HG03103 (cell line): ENCODE results near the gene PLCB1.
"Not testable (repeated sequence)": the region's sequence is repeated elsewhere in the genome, so short reads cannot be mapped to it uniquely, and the experiment has no call there.

Experiments
- ATAC-seq: cut with Tn5 transposase; IDR thresholded peaks from one replicate; pipeline ENCODE4 v1.9.1; 2021; ENCODE audit warnings: low read depth; ENCODE audit not compliant: unreplicated experiment

Gene PLCB1

GRCh38 chr20:8627340-8628004 is 495.4 kb downstream of the PLCB1 start:
- no peak for ATAC-seq

GRCh38 chr20:8631271-8631670 is 499.2 kb downstream of the PLCB1 start:
- no peak for ATAC-seq

- ATAC-seq, result no peak
Observed at GRCh38 chr20:8633366-8633765, 501.3 kb downstream of the PLCB1 start.

- no peak for ATAC-seq
Observed at GRCh38 chr20:8635048-8635572, 503.0 kb downstream of the PLCB1 start.

GRCh38 chr20:8635837-8636236 is 503.8 kb downstream of the PLCB1 start:
- ATAC-seq, result no peak

DNA sequence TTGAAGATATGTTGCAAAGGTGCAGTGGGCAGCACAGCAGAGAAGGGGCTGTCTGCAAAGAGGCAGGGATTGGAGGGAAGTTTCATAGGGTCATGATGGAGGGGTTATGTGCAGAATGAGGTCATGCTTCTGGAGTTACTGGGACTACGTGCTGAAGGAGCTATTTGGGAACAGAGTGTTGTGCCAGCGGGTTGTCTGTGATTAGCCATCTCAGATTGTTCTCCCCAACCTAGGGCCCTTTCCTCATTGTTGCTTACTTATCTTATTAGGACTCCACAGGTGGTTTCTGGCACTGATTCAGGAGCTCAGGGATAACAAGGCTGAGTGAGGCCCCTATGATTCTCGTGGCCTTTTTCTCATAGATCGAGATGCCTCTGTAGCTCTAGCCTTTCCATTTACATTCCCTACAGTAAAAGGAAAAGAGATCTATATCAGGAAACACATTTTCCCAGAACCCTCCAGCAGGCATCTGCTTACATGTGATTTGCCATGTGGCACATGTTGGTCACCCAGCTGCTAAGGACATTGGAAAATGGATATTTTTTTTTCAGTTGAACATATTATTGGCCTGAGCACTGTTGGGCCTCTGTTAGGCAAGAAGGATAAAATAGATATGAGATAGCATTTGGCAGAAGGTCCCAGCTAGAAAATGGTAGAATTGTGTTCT is 507.2 kb downstream of the PLCB1 start:
- no peak for ATAC-seq

GRCh38 chr20:8640461-8640860 is 508.4 kb downstream of the PLCB1 start:
- no peak for ATAC-seq

- ATAC-seq, result no peak
Observed at GRCh38 chr20:8642247-8642646, 510.2 kb downstream of the PLCB1 start.

GRCh38 chr20:8644468-8644867 is 512.4 kb downstream of the PLCB1 start:
- not testable (repeated sequence) for ATAC-seq

DNA sequence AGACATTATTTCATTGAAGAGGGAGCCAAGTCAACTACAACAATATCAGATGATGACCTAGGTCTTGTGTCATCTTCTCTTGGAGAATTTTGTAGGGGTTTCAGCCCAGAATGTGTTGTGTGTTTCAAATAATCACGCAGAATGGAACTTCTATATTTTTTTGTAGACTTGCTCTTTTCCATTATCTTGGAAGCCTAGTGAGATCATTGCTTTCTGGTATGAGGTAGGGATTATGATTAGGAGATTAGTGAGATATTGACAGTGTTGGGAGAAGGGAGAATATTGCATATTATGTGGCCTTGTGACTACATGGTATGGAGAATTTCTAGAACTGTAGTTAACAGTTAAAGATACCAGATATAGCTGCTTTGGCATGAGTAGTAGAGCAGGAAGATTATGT is 513.3 kb downstream of the PLCB1 start:
- no peak for ATAC-seq

DNA sequence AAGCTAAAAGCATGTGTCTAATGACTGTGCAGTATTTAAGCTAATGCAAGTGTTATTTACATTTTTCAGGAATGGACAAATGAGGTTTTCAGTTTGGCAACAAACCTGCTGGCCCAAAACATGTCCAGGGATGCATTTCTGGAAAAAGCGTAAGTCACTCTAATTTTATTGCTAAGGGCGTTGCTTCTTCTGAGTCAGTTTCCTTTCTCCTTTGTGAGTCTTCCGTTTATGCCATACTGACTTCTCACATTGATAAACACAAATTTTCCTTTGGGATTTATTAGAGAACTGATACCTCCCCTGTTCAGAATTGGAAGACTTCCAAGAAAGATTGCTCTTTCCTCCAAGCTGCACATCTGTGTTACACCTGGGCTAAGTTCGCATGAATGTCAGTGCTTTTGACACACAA is 514.0 kb downstream of the PLCB1 start:
- no peak for ATAC-seq

DNA sequence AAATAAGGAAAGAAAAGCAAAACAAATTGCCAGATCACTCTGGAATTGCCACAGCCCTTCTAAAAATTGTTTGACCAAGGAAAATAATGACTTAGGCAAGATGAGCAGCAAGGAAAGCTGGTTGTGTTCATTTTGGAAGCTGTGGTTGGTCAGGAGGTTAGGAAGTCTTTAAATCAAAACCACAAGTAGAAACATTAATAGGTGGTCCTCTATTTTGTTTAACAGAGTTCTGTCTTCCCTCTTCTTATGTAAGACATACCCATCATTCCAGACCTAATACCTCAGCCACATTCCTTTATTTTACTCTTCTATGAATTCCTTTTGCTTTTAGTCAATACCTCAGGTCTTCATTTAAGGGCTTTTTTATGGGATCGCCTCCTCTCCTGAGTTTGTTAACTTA is 514.6 kb downstream of the PLCB1 start:
- no peak for ATAC-seq

DNA sequence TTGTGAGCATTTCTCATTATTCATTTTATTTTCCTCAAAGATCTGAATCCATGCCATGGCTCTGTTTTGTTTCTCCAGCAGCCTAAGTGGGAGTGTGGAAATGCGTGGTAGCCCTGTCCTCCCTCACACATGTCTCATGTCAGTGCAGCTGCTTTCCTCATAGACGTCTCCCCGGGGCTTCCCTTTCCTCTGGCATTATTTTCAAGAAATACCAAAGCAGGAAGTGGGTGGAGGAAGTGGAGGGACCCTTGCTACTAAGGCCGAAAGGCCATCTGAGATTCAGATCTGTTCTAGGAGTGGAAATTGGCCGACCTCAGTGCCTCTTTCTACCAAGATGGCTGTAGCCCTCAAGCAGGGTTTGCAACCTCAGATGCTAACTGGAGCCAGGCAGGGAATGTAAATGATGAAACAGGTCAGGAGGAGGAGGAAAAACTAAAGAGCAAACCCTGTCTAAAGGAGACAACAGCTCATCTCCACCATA is 515.9 kb downstream of the PLCB1 start:
- no peak for ATAC-seq

DNA sequence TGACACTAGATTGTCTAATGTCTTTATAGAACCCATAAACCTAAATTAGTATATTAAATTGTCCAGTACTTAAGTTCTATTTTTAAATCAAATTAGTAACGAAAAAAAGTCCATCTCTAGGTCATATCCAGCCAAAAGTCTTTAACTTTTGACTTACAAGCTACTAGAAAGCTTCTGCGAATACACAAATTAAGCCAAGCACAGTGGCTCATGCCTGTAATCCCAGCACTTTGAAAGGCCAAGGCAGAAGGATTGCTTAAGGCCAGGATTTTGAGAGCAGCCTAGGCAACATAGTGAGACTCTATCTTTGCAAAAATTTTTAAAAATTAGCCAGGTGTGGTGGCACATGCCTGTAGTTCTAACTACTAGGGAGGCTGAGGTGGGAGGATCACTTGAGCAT is 516.4 kb downstream of the PLCB1 start:
- no peak for ATAC-seq

- ATAC-seq, result no peak
Observed at GRCh38 chr20:8652396-8652795, 520.3 kb downstream of the PLCB1 start.

DNA sequence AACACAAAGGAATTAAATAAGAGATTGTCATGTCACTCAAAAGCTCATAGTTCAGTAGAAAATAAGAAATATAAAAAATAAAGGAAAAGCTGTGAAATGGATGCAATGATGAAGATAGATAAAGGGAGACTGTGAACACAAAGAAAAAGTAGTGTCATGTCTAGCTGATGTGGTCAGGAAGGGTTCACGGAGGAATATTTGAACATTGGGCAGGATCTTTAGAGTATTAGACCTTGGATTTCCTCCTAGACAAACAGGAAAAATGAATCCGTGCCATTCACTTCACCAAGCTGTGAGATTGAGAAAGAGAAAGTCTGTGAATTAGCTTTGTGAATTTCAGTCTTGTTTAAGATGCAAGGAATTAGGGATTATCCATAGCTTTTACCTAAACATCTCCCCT is 522.4 kb downstream of the PLCB1 start:
- ATAC-seq, result no peak

GRCh38 chr20:8656335-8656734 is 524.3 kb downstream of the PLCB1 start:
- ATAC-seq, result no peak

DNA sequence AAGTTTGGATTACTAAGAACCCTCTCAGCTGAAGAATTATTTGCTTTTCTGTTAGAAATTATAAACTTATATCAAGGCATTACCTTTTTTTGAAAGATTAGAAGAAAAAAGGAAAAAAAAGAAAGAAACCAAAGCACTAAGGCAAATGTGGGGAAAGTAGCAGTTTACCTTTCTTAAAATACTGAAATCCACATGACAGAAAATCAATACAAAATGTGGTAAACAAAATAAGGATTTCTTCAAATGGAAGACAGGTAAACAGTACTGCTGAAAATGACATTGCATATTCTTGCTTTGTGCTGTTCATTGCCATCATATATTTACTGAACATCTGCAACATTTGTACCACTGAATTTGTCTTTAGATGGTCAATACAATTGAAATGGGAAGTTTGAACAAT is 525.6 kb downstream of the PLCB1 start:
- no peak for ATAC-seq

DNA sequence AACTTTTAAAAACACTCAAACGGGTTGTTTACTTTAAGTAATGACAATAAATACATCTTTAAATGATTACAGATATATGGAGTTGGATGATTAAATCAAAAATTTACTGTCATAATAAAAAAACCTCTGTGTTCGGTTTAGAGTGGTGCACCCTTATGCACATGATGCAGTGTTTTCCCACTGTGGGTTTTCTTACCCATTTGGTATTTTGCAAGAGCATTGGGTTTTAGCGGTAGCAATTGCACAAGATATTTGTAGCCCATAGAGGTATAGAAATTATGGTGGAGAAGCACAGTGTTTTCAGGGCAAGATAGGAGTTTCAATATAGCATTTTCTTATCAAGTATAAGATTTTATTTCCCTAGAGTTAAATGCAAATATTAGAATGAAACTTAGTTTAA is 526.0 kb downstream of the PLCB1 start:
- no peak for ATAC-seq

DNA sequence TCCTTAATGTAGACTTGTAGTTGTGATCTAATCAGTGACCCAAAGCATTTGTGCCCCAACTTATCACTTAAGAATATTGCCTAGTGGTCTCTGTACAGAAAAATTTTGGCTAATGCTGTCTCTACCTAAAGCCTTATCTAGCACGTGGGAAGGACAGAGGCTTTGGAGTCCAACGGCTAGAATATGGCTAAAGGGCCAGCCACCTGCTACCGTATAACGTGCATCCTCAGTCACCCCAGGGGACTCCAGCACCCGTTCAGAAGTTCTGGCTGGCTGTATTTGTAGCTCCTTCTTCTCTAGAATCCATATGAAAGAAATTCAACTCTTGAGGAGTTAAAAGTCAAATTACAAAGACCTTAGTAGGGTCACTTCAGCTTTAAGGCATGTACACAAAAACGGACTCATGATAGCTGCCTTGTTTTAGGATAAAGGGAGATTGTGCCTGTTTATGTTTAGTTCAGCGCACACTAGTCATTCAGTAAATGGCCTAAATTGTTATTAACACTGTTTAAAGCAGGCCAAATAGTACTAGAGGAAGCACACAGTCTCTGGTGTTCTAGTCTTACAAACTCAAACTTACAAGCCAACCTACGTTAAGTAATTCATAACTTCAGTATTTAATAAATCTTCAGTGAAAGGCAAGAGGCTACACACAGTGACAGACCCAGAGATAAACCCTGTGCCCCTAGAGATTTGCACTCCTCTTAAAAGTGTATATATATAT is 529.3 kb downstream of the PLCB1 start:
- ATAC-seq, result no peak

DNA sequence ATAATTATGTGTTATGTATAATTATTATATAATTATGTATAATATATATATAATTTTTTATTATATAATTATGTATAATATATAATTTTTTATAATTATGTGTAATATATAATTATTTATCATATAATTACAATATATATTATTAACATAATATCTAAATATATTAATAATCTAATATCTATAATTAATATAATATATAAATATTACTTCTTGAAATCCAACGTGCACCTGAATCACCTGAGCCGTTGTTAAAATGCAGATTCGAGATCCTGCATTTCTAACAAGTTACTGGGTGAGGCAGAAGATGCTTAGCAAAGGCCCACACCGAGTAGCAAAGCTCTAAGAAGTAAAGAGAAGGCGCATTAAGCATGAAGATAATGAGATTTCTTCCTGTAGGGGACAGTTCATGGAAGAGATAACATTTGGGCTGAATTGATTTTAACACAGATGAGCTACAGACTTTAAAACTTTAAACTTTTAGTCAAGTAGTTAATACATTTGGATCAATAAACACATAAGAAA is 530.4 kb downstream of the PLCB1 start:
- ATAC-seq, result no peak
